Stimulated activated CD8-positive, alpha-beta memory T cell treated with anti-CD3 and anti-CD28 coated beads, Interleukin-7, amount 100 ng/mL, for 1 hour (primary cell): ENCODE results near the gene ATP2B1.

Source experiments
- DNase-seq, 2 donors: peaks; one replicate each; pipeline ENCODE4 v3.0.0-alpha.2; 2020; ENCODE audit warnings: low read depth in 2 of 2

ATP2B1 gene

DNA sequence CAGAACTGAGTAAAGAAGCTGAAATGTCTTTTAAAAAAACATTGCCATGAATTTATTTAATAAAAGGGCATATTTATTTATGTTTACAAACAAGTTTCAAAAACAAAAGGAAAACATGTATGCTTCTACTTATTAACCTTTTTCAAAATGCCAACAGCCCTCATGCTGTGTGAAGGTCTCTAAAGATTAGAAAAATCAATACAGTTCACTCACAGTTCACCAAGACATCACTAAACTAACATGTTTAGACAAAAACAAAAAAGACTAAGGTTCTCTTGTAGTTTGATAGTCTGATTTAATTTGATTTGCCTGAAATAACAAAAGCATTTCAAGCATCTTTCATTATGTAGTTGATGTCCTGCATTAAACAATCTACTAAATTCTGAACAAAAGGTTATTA lies 118.9 kb downstream of the ATP2B1 start:
- no peak for DNase-seq

DNA sequence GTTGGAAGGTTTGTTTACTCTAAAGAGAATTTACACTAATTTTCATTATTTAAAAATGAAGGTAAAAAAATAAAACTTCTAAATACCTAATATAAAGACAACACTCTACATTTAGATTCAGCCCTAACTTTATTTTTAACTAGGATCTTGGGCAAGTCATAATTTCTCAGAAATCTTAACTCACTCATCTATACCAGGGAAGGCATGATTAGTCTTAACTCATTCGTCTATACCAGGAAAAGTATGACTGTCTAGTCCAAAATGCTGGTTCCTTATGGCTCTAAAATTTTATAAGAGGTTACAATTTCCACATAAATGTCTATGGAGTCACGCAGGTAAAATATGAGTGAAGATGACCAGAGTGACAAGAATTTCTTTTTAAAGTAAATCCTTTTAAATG lies 130.1 kb downstream of the ATP2B1 start:
- DNase-seq = no peak

DNA sequence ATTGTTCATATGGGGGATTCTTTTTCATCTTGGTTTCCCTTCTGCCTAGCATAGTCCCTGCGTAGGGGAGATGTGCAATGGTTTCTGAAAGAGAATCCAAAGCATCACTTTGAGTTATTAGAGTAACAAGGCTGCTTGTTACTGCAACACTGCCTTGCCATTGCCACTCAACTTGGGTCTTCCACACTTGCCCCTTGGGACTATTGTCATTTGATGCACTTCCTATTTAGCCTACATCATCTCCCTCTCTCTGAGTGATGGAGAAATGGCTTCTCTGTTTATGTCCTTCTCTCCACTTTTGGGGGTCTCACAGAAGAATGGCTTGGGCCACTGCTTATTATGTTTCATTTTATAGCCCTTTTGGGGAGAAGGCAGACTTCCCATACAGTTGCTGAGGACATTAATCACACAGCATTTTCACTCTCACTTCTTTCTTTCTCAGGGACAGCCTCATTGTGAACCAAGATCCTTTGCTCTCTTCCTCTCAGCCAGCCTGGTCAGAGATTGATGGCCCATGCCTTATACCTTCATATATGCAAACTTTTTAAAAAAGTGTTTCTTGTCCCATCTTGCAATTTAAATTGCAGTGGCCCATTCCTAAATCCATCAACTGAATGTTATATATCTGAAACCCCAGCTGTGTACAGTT lies 131.9 kb downstream of the ATP2B1 start:
- no peak for DNase-seq

DNA sequence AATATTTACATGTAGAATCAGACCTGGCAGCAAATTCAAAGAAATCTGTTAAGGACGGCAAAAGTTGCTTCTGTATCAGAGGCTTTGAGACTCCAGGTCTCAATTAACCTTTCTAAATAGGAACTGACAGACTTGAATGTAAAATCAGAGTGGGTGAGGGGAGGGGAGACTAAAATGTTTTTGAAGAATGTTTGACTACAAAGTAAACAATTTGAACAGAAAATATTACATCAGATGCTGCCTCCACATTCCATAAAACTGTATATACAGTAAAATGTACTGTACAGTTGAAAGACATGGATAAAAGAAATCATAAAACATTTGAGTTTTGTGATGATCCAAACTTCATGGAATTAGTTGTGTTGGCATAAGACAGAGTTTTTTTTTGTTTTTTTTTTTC lies 133.3 kb downstream of the ATP2B1 start:
- DNase-seq = no peak

DNA sequence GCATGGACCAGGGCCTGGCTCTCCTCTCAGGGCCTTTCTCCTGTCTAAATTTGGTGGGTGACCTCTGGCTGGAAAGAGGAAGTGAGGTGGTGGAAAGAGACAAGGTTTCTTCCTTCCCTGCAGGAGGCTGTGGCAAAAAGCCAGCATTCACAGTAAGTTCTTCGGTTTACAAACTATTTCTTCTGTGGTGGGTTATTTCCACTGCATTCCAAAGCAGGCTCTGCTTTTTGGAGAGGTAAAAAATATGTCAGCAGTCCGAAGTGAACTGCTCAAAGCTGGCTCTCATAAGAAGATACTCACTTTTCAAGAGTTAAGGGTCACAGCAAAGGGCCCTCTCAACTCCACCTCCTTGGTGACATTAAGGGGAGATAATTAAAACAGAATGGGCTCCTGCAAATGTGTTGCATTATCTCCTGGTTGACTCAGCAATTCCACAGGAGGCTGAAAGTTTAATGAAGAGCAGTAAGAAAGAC lies 133.9 kb downstream of the ATP2B1 start:
- no peak for DNase-seq

DNA sequence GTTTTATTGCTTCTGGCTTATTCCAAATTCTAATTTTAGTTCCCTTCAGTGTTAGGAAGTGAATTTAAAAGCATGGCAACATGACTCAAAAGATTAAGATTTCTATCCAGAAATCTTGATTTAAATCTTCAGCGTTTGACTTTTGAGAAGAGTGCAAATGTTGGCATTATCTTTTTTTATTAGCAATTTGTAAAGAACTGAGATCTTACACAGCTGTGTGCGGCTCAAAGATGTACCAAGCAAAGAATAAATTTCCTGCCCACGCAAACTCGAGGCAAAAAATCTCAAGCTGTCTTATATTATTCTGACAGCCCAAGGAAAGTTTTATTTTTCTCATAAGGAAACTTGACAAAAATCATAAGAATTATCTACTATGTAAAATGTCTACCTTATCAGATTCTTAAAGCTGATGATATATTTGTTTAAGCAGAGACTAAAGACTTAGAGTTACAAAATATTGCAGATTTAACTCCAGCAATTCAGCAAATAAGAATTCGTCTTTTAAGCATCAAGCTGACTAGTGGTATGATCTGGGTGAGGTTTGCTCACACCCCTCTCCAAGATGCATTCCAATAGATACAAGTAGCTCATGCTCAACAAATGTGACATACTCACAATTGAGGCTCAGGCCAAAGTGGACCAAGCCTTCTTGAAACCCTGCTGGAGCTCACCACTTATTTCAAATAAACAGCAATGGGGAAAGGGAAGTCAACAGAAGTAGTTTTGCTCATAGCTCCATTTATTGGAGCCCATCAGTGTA lies 135.4 kb downstream of the ATP2B1 start:
- DNase-seq = no peak

DNA sequence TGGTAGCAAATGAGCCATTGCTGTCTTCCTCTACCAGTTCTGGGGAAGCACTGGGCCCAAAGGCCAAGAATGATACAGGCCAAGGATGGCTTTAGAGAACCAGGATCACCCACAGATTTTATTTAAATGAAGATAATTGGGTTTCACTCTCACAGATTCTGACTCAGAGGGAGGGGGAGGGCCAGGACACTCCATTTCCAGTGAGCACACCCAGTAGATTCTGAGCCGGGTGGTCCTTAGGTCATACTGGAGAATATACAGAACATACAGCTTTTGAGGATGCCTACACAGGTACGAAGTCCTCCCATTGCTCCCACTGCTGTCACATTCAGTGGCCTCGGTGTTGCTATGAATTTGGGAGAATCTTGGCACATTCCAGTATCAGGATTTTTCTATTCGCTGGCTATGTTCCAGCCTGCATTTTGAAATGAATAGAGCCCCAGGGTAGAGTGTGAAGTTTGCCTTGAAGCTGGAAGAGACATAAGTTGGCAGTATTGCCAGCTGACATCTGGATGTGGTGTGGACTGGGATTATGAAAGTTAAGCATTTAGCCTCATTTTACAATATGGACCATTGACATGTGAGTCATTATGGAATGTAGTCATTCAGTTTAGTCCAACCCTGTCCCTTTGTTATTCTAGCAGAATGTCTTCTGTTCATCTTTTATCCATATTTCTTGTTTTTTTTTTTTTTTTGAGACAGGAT lies 137.0 kb downstream of the ATP2B1 start:
- DNase-seq = no peak

DNA sequence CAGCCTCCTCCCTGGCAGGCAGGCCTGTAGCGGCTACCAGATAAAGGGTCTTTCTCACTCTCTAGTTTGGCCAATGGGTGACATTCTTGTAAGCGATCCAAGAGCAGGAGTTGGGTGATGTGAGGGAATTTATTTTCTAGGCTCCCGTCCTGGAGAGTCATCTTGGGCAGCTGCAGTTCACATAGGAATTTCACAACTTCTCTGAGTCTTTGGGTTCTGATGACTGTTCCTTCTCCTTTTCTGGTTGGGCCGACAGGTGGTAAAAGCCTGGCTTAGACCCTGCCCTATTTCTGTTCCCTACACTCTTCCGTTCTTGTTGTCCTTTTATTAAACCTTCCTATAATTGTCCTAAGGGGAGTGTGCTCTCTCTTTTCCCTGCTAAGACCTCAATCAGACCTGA lies 140.2 kb downstream of the ATP2B1 start:
- DNase-seq = no peak

DNA sequence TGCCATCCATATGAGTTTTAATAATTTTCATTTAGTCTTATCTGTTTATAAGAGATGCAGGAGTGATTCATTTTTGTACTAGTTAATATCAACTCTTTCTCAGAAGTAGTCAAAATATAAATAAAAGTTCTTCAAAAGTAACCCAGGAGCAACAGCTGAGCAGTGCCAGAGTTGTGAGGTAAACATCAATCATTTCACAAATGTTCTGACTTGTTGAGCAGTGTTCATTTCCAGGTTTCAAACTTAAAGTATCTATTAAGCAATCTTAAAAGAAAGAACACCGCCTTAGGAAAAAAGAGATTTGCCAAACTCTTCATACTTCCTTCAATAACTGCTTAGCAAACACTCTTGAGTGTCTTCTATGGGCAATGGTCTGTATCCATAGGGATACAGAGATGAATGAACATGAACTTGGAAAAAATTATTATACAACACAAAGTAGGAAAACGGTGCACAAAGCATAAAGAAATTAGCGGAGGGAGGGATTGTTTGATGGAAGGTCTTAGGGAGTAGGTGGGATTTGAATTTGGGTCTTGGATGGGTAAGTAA lies 140.9 kb downstream of the ATP2B1 start:
- DNase-seq = no peak

DNA sequence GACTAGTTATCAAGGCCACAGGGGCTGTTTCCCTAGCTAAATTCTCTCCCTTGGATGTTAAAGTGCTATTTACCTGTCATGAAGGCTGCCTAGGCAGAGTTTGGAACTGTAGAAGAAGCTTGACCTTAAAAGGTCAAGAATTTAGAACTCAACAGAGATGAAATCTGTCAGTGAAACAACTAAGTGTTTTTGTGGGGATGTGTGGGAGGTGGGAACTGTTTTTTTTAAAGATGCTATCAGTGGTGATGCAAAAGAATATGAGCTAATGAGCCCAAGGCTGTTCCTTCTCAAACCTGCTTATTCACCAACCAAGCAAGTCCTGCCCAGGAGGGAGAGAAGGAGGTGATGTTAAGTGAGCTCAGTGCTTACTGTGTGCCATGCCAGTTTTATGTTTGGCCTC lies 142.0 kb downstream of the ATP2B1 start:
- DNase-seq = no peak

DNA sequence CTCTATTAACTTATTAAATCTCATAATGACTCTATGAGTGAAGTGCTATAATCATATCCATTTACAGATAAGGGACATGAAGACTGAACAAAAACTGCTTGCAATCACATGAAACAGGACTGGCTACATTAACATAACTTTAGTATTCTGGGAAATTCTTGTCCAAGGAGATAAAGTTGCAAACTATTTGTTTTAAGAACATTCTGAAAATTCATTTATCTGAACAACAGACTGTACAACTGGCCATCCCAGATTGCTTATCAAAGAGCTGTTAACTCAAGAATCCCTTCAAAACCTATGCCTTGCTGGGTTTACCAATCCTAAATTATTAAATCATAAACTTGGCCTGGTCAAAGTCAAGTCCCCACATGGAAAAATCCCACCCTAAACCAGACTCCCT lies 143.6 kb downstream of the ATP2B1 start:
- DNase-seq = no peak

DNA sequence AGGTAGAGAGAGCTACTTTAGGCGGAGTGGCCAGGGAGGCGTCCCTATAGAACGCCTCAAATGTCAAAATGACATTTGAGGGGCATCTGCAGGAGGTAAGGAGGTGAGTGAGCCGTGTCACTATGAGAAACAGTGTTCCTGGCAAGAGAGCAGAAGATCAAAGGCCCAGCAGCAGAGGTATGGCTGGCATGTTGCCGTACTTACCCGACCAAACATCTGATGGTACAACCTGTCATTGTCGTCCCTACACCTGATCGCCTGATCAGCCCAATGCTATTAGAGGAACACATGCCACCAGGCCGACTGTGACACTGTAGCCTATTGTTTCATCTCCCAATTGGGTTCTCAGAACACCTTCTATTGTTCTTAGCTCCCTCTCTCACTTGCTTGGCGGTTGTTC lies 148.9 kb downstream of the ATP2B1 start:
- DNase-seq = no peak

DNA sequence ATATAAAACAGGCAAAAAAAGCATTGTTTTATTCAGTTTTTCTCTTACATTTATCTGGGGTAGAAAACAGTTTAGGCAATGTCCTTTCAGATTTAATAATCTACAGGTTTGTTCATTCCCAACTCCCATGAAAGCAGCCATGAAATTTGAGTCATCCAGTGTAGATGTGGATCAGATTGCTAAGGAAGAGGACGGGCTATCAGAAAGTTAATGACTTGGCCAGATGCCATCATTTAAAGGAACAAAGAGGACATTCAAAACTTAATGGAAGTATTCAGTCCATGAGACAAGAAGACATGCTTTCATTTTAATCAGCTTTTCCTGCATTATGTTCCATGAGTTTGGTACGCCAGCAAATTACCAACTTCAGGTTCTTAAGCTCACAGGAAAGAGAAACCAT lies 151.7 kb downstream of the ATP2B1 start:
- no peak for DNase-seq

DNA sequence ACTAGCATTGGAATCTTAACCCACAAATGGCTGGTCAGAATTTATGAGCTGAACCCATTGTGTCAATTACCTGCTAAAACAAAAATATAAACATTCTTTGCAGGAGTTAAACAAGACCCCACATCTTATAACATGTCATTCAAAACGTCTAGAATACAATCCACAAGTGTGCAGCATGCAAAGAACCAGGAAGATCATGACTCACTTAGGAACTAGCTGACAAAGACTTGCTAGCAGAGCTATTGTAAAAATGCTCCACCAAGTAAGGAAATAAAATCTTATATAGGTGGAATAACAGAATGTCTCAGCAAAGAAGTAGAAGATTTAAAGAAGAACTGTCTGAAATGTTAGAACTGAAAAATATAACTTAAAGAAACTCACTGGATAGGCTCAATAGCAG lies 156.3 kb downstream of the ATP2B1 start:
- DNase-seq = no peak

DNA sequence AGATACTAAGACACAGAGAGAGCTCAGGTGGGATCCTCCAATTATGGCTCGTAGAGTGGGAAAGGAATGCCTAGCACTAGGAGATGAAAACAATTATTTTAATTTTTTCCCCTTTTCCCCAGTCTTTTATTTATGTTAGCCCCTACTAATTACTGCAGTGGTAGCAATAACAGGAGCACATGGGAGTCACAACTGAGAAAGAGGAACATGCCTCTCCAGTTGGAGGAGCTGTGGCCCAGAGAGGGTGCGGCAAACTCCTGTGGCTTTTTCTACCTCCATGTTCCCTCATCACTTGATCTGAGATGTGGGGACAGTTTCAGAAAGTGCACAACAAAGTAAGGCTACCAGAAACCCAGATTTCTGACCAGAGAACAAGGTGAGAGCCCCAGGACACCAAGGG lies 156.9 kb downstream of the ATP2B1 start:
- DNase-seq = no peak

DNA sequence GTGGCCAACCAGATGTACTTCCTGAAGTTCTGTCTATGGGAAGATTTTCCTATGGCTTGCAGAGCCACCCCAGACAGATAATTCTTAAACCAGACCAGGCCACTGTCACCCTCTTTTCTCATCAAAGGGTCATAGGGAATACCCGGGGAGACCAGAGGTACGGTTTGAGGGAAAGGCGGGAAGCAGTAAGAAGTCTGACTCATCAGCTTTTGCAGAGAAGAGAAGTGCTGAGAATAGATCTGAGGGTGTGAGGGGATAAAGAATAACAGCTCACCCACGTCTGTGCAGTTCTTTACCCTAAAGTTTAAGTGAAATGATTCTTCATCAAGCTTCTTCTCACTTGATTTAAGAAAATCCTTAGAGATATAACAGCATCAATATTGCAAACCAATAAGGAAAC lies 161.5 kb downstream of the ATP2B1 start:
- no peak for DNase-seq

DNA sequence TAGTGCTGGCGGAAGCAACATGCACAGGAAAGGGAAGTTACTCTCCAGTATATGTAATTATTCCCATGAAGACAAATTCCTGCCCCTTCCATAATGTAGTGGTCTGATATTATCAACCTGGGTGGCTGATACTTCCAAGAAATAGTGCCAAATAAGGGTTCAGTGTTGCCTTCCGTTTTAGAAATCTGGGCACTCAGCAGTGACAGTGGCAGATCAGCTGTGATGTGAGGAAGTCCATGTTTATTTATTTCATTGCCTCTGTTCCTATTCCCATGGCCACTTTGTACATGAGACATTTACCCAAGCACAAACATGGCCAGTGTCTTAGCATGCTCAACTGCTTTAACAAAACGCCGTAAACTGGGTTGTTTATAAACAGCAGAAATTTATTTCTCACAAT lies 162.5 kb downstream of the ATP2B1 start:
- no peak for DNase-seq

DNA sequence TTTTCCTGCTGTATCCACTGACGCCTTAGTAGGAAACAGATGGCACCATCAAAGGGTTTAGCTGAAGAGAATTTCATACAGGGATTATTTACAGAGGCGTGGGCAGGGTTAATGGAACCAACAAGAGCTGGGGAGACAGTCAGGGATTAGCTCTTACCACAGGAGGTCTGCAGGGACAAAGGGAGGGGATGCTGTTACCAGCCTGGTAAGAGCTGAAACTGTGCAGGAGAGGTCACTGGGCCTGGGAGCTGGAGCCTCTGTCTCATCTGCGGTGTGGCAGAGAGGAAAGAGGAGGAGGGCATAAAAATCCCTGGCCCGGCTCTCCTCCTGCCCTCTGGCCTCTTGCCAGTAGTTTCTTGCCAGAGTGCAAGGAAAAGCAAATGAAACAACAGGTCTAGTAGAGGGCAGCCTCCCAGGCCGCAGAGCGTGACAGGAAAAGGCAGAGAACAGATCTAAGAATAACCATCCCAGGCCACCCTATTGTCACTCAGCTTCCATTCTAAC lies 163.9 kb downstream of the ATP2B1 start:
- no peak for DNase-seq

DNA sequence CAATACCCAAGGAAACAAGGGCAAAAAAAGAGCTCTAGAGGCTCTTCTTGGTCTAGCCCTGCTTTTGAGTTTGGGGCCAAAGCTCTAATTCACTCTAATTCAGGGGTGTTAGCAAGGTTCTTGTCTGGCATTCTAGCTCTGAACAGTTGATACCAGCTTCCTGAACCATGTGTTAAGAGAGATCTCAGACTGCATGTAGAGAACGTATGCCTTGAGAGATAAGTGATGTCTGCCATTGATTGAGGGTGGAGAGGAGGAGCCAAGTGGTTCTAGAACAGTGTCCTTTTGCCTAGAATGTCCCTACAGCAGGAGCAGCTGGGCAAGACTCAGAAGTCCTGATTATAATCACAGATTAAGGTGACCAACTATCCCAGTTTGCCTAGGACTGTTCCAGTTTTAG lies 164.6 kb downstream of the ATP2B1 start:
- DNase-seq = no peak

DNA sequence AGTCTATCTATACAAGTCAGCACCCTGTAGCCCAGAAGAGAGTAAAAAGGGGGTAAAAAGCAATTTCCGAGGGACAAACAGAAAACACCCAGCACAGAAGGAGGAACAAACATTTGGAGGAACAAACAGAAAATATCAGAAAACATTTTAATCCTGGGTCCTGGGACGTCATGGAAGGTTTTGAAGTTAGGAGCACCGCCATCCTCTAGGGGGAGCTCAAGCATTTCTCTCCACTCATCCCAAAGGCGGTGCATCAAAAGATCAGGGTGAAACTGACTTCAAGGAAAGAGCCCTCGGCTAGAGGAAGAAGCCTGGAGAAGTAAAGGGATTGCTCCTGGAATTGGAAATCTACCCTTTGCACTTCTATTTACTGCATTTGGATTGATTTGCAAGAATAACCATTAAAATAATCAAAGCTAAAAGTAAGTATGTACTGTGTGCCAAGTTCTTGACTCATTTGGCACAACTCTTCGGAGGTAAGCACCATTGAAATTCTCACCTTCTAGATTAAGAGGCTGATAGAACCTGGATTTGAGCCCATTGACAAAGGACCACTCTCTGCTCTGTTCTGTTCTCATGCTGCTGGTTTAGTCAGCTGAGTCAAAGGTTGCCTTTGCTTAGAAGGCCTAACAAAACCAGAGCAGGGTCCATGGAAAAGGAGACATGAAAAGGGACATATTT lies 165.6 kb downstream of the ATP2B1 start:
- DNase-seq = peak in 1 of 2 donors; percentile 31

DNA sequence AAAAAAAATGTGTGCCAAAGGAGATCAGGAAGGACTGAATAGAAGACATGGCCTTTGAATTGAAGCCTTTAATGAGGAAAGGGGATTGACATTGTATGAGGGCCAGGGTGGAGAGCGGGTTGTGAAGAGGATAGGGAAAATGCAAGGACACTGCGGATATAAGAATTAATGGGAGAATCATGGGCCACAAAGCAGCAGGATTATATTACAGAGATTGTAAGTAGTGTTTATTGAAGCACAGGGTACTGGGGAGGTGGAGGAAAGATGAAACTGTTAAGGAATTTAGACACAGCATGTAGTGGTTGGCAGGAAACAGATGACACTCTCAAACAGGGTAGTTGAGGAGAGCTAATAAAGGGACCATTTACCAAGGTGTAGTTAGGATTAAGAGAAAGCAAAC lies 166.4 kb downstream of the ATP2B1 start:
- DNase-seq = no peak

DNA sequence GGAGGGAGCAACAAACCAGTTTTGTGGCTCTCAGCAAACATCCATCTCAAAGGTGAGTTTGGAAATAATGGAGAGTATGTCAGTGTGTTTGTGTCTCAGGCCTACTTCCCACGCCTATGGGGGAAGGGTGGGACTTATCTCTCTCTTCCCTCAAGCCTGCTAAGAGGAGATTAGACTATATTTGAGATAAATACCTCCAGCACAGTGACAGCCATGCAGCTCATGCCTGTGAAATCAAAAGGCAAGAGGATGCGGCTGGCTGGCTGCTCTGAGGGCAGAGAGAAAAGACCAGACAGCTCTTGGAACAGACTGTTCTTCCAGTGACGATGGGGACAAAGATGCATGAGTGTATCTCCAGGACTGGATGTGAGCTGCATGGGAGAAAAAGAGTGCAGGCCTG lies 168.1 kb downstream of the ATP2B1 start:
- no peak for DNase-seq
